Astrocyte (in vitro differentiated cells and primary cell): ENCODE data around the gene ANKRD1. TPM values are rescaled to one million over a fixed set of nuclear protein-coding genes. Genes with fewer than 3 reads are reported as not detected.
"Not testable (repeated sequence)": the region's sequence is repeated elsewhere in the genome, so short reads cannot be mapped to it uniquely, and the experiment has no call there.

Experiments used
- DNase-seq: peaks from one replicate; pipeline ENCODE4 v3.0.0-alpha.2; 2010; ENCODE audit warnings: low read depth
- FAIRE-seq: peaks from 2 replicates; lab custom pipeline; 2011; peaks lifted over from hg19 to GRCh38; lab: Jason Lieb, UNC
- H2AFZ ChIP-seq: 2 replicates; pipeline ENCODE4 v1.6.0; 2012; ENCODE audit warnings: low read depth, low read length, inconsistent platforms
- H3K27ac ChIP-seq: 2 replicates; pipeline ENCODE4 v1.5.1; 2011; ENCODE audit warnings: low read depth, low read length, inconsistent platforms
- H3K27me3 ChIP-seq: 2 replicates; pipeline ENCODE4 v1.6.0; 2011; ENCODE audit warnings: low read length, inconsistent platforms; ENCODE audit not compliant: insufficient read depth
- H3K36me3 ChIP-seq: 2 replicates; pipeline ENCODE4 v1.5.1; 2011; ENCODE audit warnings: low read length, inconsistent platforms; ENCODE audit not compliant: insufficient read depth
- H3K4me1 ChIP-seq: 2 replicates; pipeline ENCODE4 v1.5.1; 2011; ENCODE audit warnings: low read length, inconsistent platforms; ENCODE audit not compliant: insufficient read depth
- H3K4me2 ChIP-seq: 2 replicates; pipeline ENCODE4 v1.6.0; 2012; ENCODE audit warnings: low read length, inconsistent platforms
- H3K4me3 ChIP-seq: 2 replicates; pipeline ENCODE4 v1.5.1; 2011; ENCODE audit warnings: low read depth, mild to moderate bottlenecking, low read length, inconsistent platforms; ENCODE audit not compliant: insufficient read depth
- H3K79me2 ChIP-seq: 2 replicates; pipeline ENCODE4 v1.6.0; 2012; ENCODE audit warnings: mild to moderate bottlenecking, low read length, inconsistent platforms; ENCODE audit not compliant: insufficient read depth
- H3K9ac ChIP-seq: 2 replicates; pipeline ENCODE4 v1.6.0; 2012; ENCODE audit warnings: mild to moderate bottlenecking, low read length, inconsistent platforms
- H3K9me3 ChIP-seq: 2 replicates; pipeline ENCODE4 v1.5.1; 2012; ENCODE audit warnings: low read depth, mild to moderate bottlenecking, low read length, inconsistent platforms; ENCODE audit not compliant: insufficient read depth
- H4K20me1 ChIP-seq: 2 replicates; pipeline ENCODE4 v1.6.0; 2012; ENCODE audit warnings: low read length, inconsistent platforms; ENCODE audit not compliant: insufficient read depth
- H3K27ac Mint-ChIP-seq: one replicate; pipeline ENCODE4 v1.8.0; 2021; ENCODE audit warnings: mild to moderate bottlenecking, mixed read lengths; ENCODE audit not compliant: unreplicated experiment
- H3K27me3 Mint-ChIP-seq: one replicate; pipeline ENCODE4 v1.8.0; 2021; ENCODE audit warnings: low read depth, mixed read lengths; ENCODE audit not compliant: unreplicated experiment
- H3K36me3 Mint-ChIP-seq: one replicate; pipeline ENCODE4 v1.8.0; 2021; ENCODE audit warnings: low read depth, mixed read lengths; ENCODE audit not compliant: unreplicated experiment
- H3K4me1 Mint-ChIP-seq: one replicate; pipeline ENCODE4 v1.8.0; 2021; ENCODE audit warnings: low read depth, mixed read lengths; ENCODE audit not compliant: unreplicated experiment
- H3K4me3 Mint-ChIP-seq: one replicate; pipeline ENCODE4 v1.8.0; 2021; ENCODE audit warnings: mild to moderate bottlenecking, moderate library complexity, mixed read lengths; ENCODE audit not compliant: unreplicated experiment
- H3K9me3 Mint-ChIP-seq: one replicate; pipeline ENCODE4 v1.8.0; 2021; ENCODE audit warnings: mild to moderate bottlenecking, mixed read lengths; ENCODE audit not compliant: unreplicated experiment
- EZH2 ChIP-seq: IDR thresholded peaks from 2 replicates; pipeline ENCODE4 v1.6.1; 2012; ENCODE audit warnings: mild to moderate bottlenecking, low read length, inconsistent platforms; ENCODE audit not compliant: insufficient read depth
- total RNA-seq: library from RNA; stranded (reverse); gene quantifications from 2 replicates; pipeline ENCODE4 v1.2.1, GENCODE V29; 2021
- TF ChIP-seq, protein P1 (sequence below): IDR thresholded peaks from 2 replicates; pipeline ENCODE4 v1.5.1; 2011; ENCODE audit warnings: low read depth, mild to moderate bottlenecking, inconsistent platforms, low read length, moderate library complexity; ENCODE audit not compliant: insufficient read depth

ANKRD1 gene
- total RNA-seq, 1 donor from 2014 or later = 913 TPM

GRCh38 chr10:90884431-90884830 is 36.5 kb downstream of the ANKRD1 start:
- no peak overlapping the region for H3K27ac Mint-ChIP-seq
- no peak for TF ChIP-seq EZH2
- TF ChIP-seq, protein P1, sequence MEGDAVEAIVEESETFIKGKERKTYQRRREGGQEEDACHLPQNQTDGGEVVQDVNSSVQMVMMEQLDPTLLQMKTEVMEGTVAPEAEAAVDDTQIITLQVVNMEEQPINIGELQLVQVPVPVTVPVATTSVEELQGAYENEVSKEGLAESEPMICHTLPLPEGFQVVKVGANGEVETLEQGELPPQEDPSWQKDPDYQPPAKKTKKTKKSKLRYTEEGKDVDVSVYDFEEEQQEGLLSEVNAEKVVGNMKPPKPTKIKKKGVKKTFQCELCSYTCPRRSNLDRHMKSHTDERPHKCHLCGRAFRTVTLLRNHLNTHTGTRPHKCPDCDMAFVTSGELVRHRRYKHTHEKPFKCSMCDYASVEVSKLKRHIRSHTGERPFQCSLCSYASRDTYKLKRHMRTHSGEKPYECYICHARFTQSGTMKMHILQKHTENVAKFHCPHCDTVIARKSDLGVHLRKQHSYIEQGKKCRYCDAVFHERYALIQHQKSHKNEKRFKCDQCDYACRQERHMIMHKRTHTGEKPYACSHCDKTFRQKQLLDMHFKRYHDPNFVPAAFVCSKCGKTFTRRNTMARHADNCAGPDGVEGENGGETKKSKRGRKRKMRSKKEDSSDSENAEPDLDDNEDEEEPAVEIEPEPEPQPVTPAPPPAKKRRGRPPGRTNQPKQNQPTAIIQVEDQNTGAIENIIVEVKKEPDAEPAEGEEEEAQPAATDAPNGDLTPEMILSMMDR = no peak
- FAIRE-seq = peak; percentile 76

GRCh38 chr10:90880059-90880719 is 40.7 kb downstream of the ANKRD1 start:
- not testable (repeated sequence) for H3K9me3 ChIP-seq, H3K27ac ChIP-seq, H2AFZ ChIP-seq, H3K9ac ChIP-seq, H4K20me1 ChIP-seq, H3K27me3 ChIP-seq, H3K9me3 Mint-ChIP-seq, H3K4me1 Mint-ChIP-seq, H3K27me3 Mint-ChIP-seq, H3K36me3 Mint-ChIP-seq, DNase-seq, H3K4me3 ChIP-seq, H3K27ac Mint-ChIP-seq, H3K4me2 ChIP-seq, H3K4me3 Mint-ChIP-seq, H3K79me2 ChIP-seq, H3K4me1 ChIP-seq
- peaks cover 32% of the 10 kb centered on the region for H3K36me3 ChIP-seq
- TF ChIP-seq, protein P1 = peak; percentile 74
- peak; percentile 41 for FAIRE-seq

More at GRCh38 chr10:90884431-90884830, 36.5 kb downstream of the ANKRD1 start:
- Histone ChIP-seq H2AFZ (no peak overlapping the region), H3K4me1 (peaks cover 8% of the 10 kb centered on the region), H3K4me3 (no peak overlapping the region), H3K27ac (no peak overlapping the region), H3K27me3 (no peaks in the 10 kb centered on the region), H3K9me3 (no peaks in the 10 kb centered on the region), H3K4me2 (no peak overlapping the region), H4K20me1 (peaks cover 4% of the 10 kb centered on the region), H3K79me2 (no peaks in the 10 kb centered on the region), H3K36me3 (peaks cover 17% of the 10 kb centered on the region), H3K9ac (no peak overlapping the region)
- DNase-seq = peak; percentile 33
- no peaks in the 10 kb centered on the region for H3K9me3 Mint-ChIP-seq
- peaks cover 8% of the 10 kb centered on the region for H3K36me3 Mint-ChIP-seq
- no peaks in the 10 kb centered on the region for H3K4me1 Mint-ChIP-seq
- no peaks in the 10 kb centered on the region for H3K27me3 Mint-ChIP-seq
- H3K4me3 Mint-ChIP-seq = no peak overlapping the region

- Histone ChIP-seq H3K4me2 (no peak overlapping the region), H4K20me1 (peaks cover 6% of the 10 kb centered on the region), H3K79me2 (peaks cover 9% of the 10 kb centered on the region), H3K9me3 (no peaks in the 10 kb centered on the region), H3K4me1 (no peaks in the 10 kb centered on the region), H3K4me3 (no peak overlapping the region), H3K27me3 (no peaks in the 10 kb centered on the region), H3K27ac (no peak overlapping the region), H3K9ac (no peak overlapping the region), H3K36me3 (peaks cover 29% of the 10 kb centered on the region), H2AFZ (no peak overlapping the region)
- FAIRE-seq (no peak), DNase-seq (no peak)
- no peak overlapping the region for H3K4me3 Mint-ChIP-seq
- no peaks in the 10 kb centered on the region for H3K9me3 Mint-ChIP-seq
- no peak for TF ChIP-seq EZH2
- TF ChIP-seq, protein P1 = no peak
- H3K36me3 Mint-ChIP-seq = no peaks in the 10 kb centered on the region
- H3K27ac Mint-ChIP-seq = no peak overlapping the region
- H3K4me1 Mint-ChIP-seq = no peaks in the 10 kb centered on the region
- no peaks in the 10 kb centered on the region for H3K27me3 Mint-ChIP-seq
These were observed 41.8 kb downstream of the ANKRD1 start for GRCh38 chr10:90879062-90879461.
